ENCODE measurements around the gene TTLL9. TPM values are rescaled to one million over a fixed set of nuclear protein-coding genes. Genes with fewer than 3 reads are reported as not detected.

Gene TTLL9
- total RNA-seq, 1 donor from 2014 or later = 0.24 TPM

- no peaks in the 10 kb centered on the region for H3K27me3 Mint-ChIP-seq (ENCODE audit: unreplicated experiment)
- H3K4me3 Mint-ChIP-seq (ENCODE audit: unreplicated experiment) = peak within 1 kb of the TSS; percentile 67
- peaks cover 46% of the 10 kb centered on the region for H3K4me1 Mint-ChIP-seq (ENCODE audit: unreplicated experiment)
- H3K27ac Mint-ChIP-seq (ENCODE audit: unreplicated experiment) = peak within 1 kb of the TSS; percentile 94
- DNase-seq (ENCODE audit: extremely low spot score, unreplicated experiment) = no peak
- TF ChIP-seq CTCF (IDR thresholded peaks at IDR 0.05) = no peak
- no peaks in the 10 kb centered on the region for H3K9me3 Mint-ChIP-seq (ENCODE audit: unreplicated experiment)
- H3K36me3 Mint-ChIP-seq (ENCODE audit: unreplicated experiment) = no peaks in the 10 kb centered on the region
Measured at GRCh38 chr20:31845300-31845863, 25.1 kb upstream of the TTLL9 start, which contains the start of gene FOXS1. TSS of gene FOXS1 (minus strand) at chr20:31845604. CDS start at chr20:31845542, 62 bp downstream.

- no peaks in the 10 kb centered on the region for H3K9me3 Mint-ChIP-seq (ENCODE audit: unreplicated experiment)
- no peak for DNase-seq (ENCODE audit: extremely low spot score, unreplicated experiment)
- no peaks in the 10 kb centered on the region for H3K36me3 Mint-ChIP-seq (ENCODE audit: unreplicated experiment)
- peak overlapping the region; percentile 16 for H3K27ac Mint-ChIP-seq (ENCODE audit: unreplicated experiment)
- H3K27me3 Mint-ChIP-seq (ENCODE audit: unreplicated experiment) = peaks cover 4% of the 10 kb centered on the region
- no peak overlapping the region for H3K4me3 Mint-ChIP-seq (ENCODE audit: unreplicated experiment)
- peaks cover 32% of the 10 kb centered on the region for H3K4me1 Mint-ChIP-seq (ENCODE audit: unreplicated experiment)
- no peak for TF ChIP-seq CTCF (IDR thresholded peaks at IDR 0.05)
Measured at GRCh38 chr20:31846793-31847138, 23.7 kb upstream of the TTLL9 start.

- Mint-ChIP-seq H3K4me3 (ENCODE audit: unreplicated experiment) (no peak overlapping the region), H3K4me1 (ENCODE audit: unreplicated experiment) (peaks cover 19% of the 10 kb centered on the region), H3K27me3 (ENCODE audit: unreplicated experiment) (peaks cover 4% of the 10 kb centered on the region), H3K36me3 (ENCODE audit: unreplicated experiment) (no peaks in the 10 kb centered on the region), H3K9me3 (ENCODE audit: unreplicated experiment) (no peaks in the 10 kb centered on the region), H3K27ac (ENCODE audit: unreplicated experiment) (no peak overlapping the region)
- DNase-seq (ENCODE audit: extremely low spot score, unreplicated experiment) = no peak
- no peak for TF ChIP-seq CTCF (IDR thresholded peaks at IDR 0.05)
Measured at GRCh38 chr20:31848088-31848999, 22.1 kb upstream of the TTLL9 start.

GRCh38 chr20:31849306-31849930 lies 21.0 kb upstream of the TTLL9 start:
- TF ChIP-seq CTCF (IDR thresholded peaks at IDR 0.05) = no peak
- no peak overlapping the region for H3K4me3 Mint-ChIP-seq (ENCODE audit: unreplicated experiment)
- H3K27ac Mint-ChIP-seq (ENCODE audit: unreplicated experiment) = no peak overlapping the region
- peaks cover 4% of the 10 kb centered on the region for H3K27me3 Mint-ChIP-seq (ENCODE audit: unreplicated experiment)
- no peaks in the 10 kb centered on the region for H3K9me3 Mint-ChIP-seq (ENCODE audit: unreplicated experiment)
- H3K36me3 Mint-ChIP-seq (ENCODE audit: unreplicated experiment) = no peaks in the 10 kb centered on the region
- H3K4me1 Mint-ChIP-seq (ENCODE audit: unreplicated experiment) = peaks cover 8% of the 10 kb centered on the region
- no peak for DNase-seq (ENCODE audit: extremely low spot score, unreplicated experiment)
